ENCODE results near the gene NEK6.

The NEK6 gene

DNA sequence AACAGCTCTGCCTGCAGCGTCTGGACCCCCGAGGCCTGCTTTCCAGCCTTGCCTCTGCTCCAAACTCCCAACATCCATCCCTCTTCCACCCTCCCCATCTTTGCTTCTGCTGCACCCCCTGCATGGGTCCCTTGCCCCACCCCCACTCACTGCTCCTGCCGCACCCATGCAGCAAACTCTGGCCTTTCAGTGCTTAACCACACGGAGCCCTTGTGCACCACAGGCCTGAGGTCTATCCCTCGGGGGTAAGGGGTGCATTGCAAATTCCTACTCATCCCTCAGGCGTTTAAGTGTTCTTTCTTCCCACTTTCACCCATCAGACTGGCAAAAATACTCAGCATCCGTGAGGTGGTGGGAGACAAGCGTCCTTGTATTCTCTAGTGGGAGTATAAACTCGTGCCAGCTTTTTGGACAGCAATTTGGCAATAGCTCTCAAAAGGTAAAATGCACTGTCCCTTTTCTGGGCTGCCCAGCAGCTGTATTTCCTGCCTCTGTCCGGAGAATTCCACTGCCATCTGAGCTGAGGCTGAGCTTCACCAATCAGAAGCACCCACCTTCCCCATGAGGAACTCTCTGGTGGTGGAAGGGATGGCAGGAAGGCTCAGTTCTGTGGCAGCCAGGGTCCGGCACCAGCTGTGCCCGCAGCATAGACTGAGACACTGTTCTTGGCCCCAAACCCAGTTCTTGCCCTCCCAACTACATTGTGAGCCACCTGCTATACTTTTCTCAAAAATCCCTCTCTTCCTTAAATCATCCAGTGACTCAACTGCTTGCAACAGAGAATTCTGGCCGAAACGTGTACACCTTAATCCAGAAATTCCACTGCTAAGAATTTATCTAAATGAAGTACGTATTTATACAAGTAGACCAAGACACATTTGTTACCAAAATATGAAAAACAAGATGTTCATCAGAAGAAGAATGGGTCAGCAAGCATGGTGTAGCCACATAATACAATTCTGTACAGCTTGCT, 142.5 kb downstream of the NEK6 start:
- no peak for ATAC-seq
- DNase-seq = no peak
